ENCODE data around the gene MACROD2. TPM values are rescaled to one million over a fixed set of nuclear protein-coding genes. Genes with fewer than 3 reads are reported as not detected.

Gene MACROD2
- total RNA-seq, 4 donors from 2014 or later, result 10.0 to 24.0 (median 17.0) TPM

DNA sequence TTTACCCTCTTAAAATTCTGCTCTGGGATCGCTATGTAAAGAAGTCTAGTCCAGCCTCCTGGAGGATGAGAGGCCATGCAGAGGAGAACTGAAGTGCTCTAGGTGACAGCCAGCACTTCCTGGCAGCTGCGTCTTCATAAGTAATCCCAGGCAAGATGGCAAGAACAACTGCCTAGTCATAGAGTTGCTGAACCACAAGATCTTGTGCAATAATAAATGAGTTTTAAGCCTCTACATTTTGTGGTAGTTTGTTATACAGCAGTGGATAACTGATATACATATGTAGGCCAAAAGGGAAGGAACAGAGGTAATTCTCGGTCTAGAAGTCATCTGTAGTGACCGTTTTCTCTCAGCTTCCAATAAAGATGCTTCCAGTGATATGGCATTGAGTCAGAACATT, 445.9 kb downstream of the MACROD2 start:
- intact Hi-C loops (cut with DNase I; ENCODE audit: low total_unique reads), result no loop called here
- WGBS, 2 donors, result 81 to 86% methylated on average over 4 of the region's 4 CpGs
- H3K4me3 ChIP-seq (ENCODE audit: low read depth, poor library complexity, severe bottlenecking), result no peak overlapping the region
- TF ChIP-seq CTCF (IDR thresholded peaks at IDR 0.05) (no peak), POLR2A (IDR thresholded peaks at IDR 0.05) (no peak)
- no peak for DNase-seq (ENCODE audit: low spot score in 2 of 2)

- no peak overlapping the region for H3K4me3 ChIP-seq (ENCODE audit: low read depth, poor library complexity, severe bottlenecking)
- DNase-seq (ENCODE audit: low spot score in 2 of 2), result no peak
- WGBS, 2 donors, result 92 to 95% methylated on average over 3 of the region's 3 CpGs
- intact Hi-C loops (cut with DNase I; ENCODE audit: low total_unique reads), result no loop called here
- TF ChIP-seq CTCF (IDR thresholded peaks at IDR 0.05), result no peak
- TF ChIP-seq POLR2A (IDR thresholded peaks at IDR 0.05), result no peak
Measured at GRCh38 chr20:14444106-14444505, 448.8 kb downstream of the MACROD2 start.

GRCh38 chr20:14445310-14445709, 450.0 kb downstream of the MACROD2 start:
- no peak for DNase-seq (ENCODE audit: low spot score in 2 of 2)
- intact Hi-C loops (cut with DNase I; ENCODE audit: low total_unique reads), result no loop called here
- H3K4me3 ChIP-seq (ENCODE audit: low read depth, poor library complexity, severe bottlenecking), result no peak overlapping the region
- TF ChIP-seq POLR2A (IDR thresholded peaks at IDR 0.05), result no peak
- no peak for TF ChIP-seq CTCF (IDR thresholded peaks at IDR 0.05)

GRCh38 chr20:14445902-14446301, 450.6 kb downstream of the MACROD2 start:
- no peak overlapping the region for H3K4me3 ChIP-seq (ENCODE audit: low read depth, poor library complexity, severe bottlenecking)
- TF ChIP-seq CTCF (IDR thresholded peaks at IDR 0.05) (no peak), POLR2A (IDR thresholded peaks at IDR 0.05) (no peak)
- intact Hi-C loops (cut with DNase I; ENCODE audit: low total_unique reads), result no loop called here
- no peak for DNase-seq (ENCODE audit: low spot score in 2 of 2)

- no peak overlapping the region for H3K4me3 ChIP-seq (ENCODE audit: low read depth, poor library complexity, severe bottlenecking)
- no peak for TF ChIP-seq CTCF (IDR thresholded peaks at IDR 0.05)
- no peak for TF ChIP-seq POLR2A (IDR thresholded peaks at IDR 0.05)
- DNase-seq (ENCODE audit: low spot score in 2 of 2), result no peak
- intact Hi-C loops (cut with DNase I; ENCODE audit: low total_unique reads), result no loop called here
Measured at GRCh38 chr20:14446446-14446845, 451.1 kb downstream of the MACROD2 start.

GRCh38 chr20:14449323-14449722, 454.0 kb downstream of the MACROD2 start:
- TF ChIP-seq POLR2A (IDR thresholded peaks at IDR 0.05) (no peak), CTCF (IDR thresholded peaks at IDR 0.05) (no peak)
- WGBS, 2 donors, result 39 to 62% methylated on average over 1 of the region's 1 CpG

More at GRCh38 chr20:14449323-14449722, 454.0 kb downstream of the MACROD2 start:
- no peak for DNase-seq (ENCODE audit: low spot score in 2 of 2)
- H3K4me3 ChIP-seq (ENCODE audit: low read depth, poor library complexity, severe bottlenecking), result no peak overlapping the region
- intact Hi-C loops (cut with DNase I; ENCODE audit: low total_unique reads), result no loop called here
